Suprapubic skin (tissue), 4 donors: Measurements from ENCODE around the gene ASIP. TPM values are rescaled to one million over a fixed set of nuclear protein-coding genes. Genes with fewer than 3 reads are reported as not detected.
"Not testable (repeated sequence)": the region's sequence is repeated elsewhere in the genome, so short reads cannot be mapped to it uniquely, and the experiment has no call there.

Experiments used
- DNase-seq, 2 donors: peaks; one replicate each; pipeline ENCODE4 v3.0.0-alpha.2; 2019; ENCODE audit warnings: low spot score in 2 of 2
- H3K27ac ChIP-seq: fragments of 200-600 bp; sonication (generic); one replicate; pipeline ENCODE4 v1.5.1; 2019
- H3K27me3 ChIP-seq: fragments of 200-600 bp; sonication (generic); one replicate; pipeline ENCODE4 v1.5.1; 2019
- H3K36me3 ChIP-seq: fragments of 200-600 bp; sonication (generic); one replicate; pipeline ENCODE4 v1.5.1; 2019
- H3K4me1 ChIP-seq: fragments of 200-600 bp; sonication (generic); one replicate; pipeline ENCODE4 v1.5.1; 2019
- H3K4me3 ChIP-seq: fragments of 200-600 bp; sonication (generic); one replicate; pipeline ENCODE4 v1.5.1; 2019; ENCODE audit warnings: mild to moderate bottlenecking
- H3K9me3 ChIP-seq: fragments of 200-600 bp; sonication (generic); one replicate; pipeline ENCODE4 v1.5.1; 2019
- CTCF ChIP-seq, 2 donors: fragments of 200-600 bp in 1 of 2; fragments of 450-650 bp in 1 of 2; sonication (generic) in 1 of 2; IDR thresholded peaks; one replicate each; pipeline ENCODE4 v1.5.1; 2016 to 2019; ENCODE audit warnings: antibody characterized with exemption in 2 of 2, mild to moderate bottlenecking in 1 of 2, moderate library complexity in 1 of 2
- EP300 ChIP-seq: sonication (generic); formaldehyde crosslinking; IDR thresholded peaks from one replicate; pipeline ENCODE4 v1.6.1; 2017; ENCODE audit warnings: antibody characterized with exemption
- POLR2A ChIP-seq, 2 donors: fragments of 450-650 bp; IDR thresholded peaks; one replicate each; pipeline ENCODE4 v1.6.1; 2017; ENCODE audit warnings: antibody characterized with exemption in 2 of 2, mild to moderate bottlenecking in 2 of 2, moderate library complexity in 2 of 2
- POLR2AphosphoS5 ChIP-seq, 3 donors: sonication (generic); formaldehyde crosslinking; IDR thresholded peaks; one replicate each; pipeline ENCODE4 v1.6.1; 2017; ENCODE audit warnings: antibody characterized with exemption in 3 of 3
- WGBS: methylation state at CpG from one replicate; pipeline ENCODE4 v1.1.5; 2018; 5-methylcytosine and 5-hydroxymethylcytosine counted together
- total RNA-seq, 4 donors: library from RNA; depleted of rRNA; stranded (reverse); fragments of >200 nt; gene quantifications; one replicate each; pipeline ENCODE4 v1.1.0, GENCODE V29; 2016

The ASIP gene
- total RNA-seq, 4 donors from 2014 or later = not detected

GRCh38 chr20:34274694-34275093 lies 33.5 kb downstream of the ASIP start:
- Histone ChIP-seq H3K27me3 (no peaks in the 10 kb centered on the region), H3K27ac (no peak overlapping the region), H3K4me3 (no peak overlapping the region), H3K9me3 (no peaks in the 10 kb centered on the region), H3K36me3 (peaks cover 32% of the 10 kb centered on the region), H3K4me1 (peaks cover 4% of the 10 kb centered on the region)
- WGBS = 98% methylated on average over 7 of the region's 7 CpGs
- no peak for DNase-seq
- TF ChIP-seq POLR2AphosphoS5 (IDR thresholded peaks at IDR 0.05) = no peak
- TF ChIP-seq CTCF (IDR thresholded peaks at IDR 0.05) = no peak
- TF ChIP-seq EP300 = no peak
- TF ChIP-seq POLR2A (IDR thresholded peaks at IDR 0.05) = no peak

- Histone ChIP-seq H3K27ac (no peak overlapping the region), H3K27me3 (no peaks in the 10 kb centered on the region), H3K4me1 (no peaks in the 10 kb centered on the region), H3K4me3 (no peak overlapping the region), H3K9me3 (no peaks in the 10 kb centered on the region), H3K36me3 (peaks cover 90% of the 10 kb centered on the region)
- DNase-seq = no peak
- TF ChIP-seq EP300 (no peak), CTCF (IDR thresholded peaks at IDR 0.05) (no peak), POLR2AphosphoS5 (IDR thresholded peaks at IDR 0.05) (no peak), POLR2A (IDR thresholded peaks at IDR 0.05) (no peak)
- WGBS = 68% methylated on average over 3 of the region's 3 CpGs
These were observed 40.0 kb downstream of the ASIP start for GRCh38 chr20:34281177-34281576.

- Histone ChIP-seq H3K27ac (no peak overlapping the region), H3K4me3 (no peak overlapping the region), H3K36me3 (peaks cover 88% of the 10 kb centered on the region), H3K27me3 (no peaks in the 10 kb centered on the region), H3K4me1 (no peaks in the 10 kb centered on the region), H3K9me3 (no peaks in the 10 kb centered on the region)
- TF ChIP-seq POLR2AphosphoS5 (IDR thresholded peaks at IDR 0.05) (no peak), CTCF (IDR thresholded peaks at IDR 0.05) (no peak), EP300 (no peak), POLR2A (IDR thresholded peaks at IDR 0.05) (no peak)
- DNase-seq = no peak
- whole genome bisulfite sequencing = 87% methylated on average over 4 of the region's 4 CpGs
These were observed 40.8 kb downstream of the ASIP start for GRCh38 chr20:34282041-34282440.

- no peaks in the 10 kb centered on the region for H3K27me3 ChIP-seq
- WGBS = 100% methylated on average over 1 of the region's 1 CpG
- no peaks in the 10 kb centered on the region for H3K9me3 ChIP-seq
- DNase-seq = no peak
- H3K27ac ChIP-seq = no peak overlapping the region
- no peaks in the 10 kb centered on the region for H3K4me1 ChIP-seq
- no peak overlapping the region for H3K4me3 ChIP-seq
- no peak for TF ChIP-seq POLR2AphosphoS5 (IDR thresholded peaks at IDR 0.05)
- no peak for TF ChIP-seq CTCF (IDR thresholded peaks at IDR 0.05)
- TF ChIP-seq POLR2A (IDR thresholded peaks at IDR 0.05) = no peak
- no peak for TF ChIP-seq EP300
- peaks cover 93% of the 10 kb centered on the region for H3K36me3 ChIP-seq
These were observed 42.6 kb downstream of the ASIP start for GRCh38 chr20:34283844-34284243.

GRCh38 chr20:34285450-34285849 lies 44.2 kb downstream of the ASIP start:
- DNase-seq = no peak
- Histone ChIP-seq H3K4me1 (no peaks in the 10 kb centered on the region), H3K9me3 (no peaks in the 10 kb centered on the region), H3K4me3 (no peak overlapping the region), H3K27ac (no peak overlapping the region), H3K36me3 (peaks cover 93% of the 10 kb centered on the region), H3K27me3 (no peaks in the 10 kb centered on the region)
- TF ChIP-seq EP300 (no peak), POLR2A (IDR thresholded peaks at IDR 0.05) (no peak), CTCF (IDR thresholded peaks at IDR 0.05) (no peak), POLR2AphosphoS5 (IDR thresholded peaks at IDR 0.05) (no peak)
- WGBS = 94% methylated on average over 12 of the region's 16 CpGs

GRCh38 chr20:34287500-34287899 lies 46.3 kb downstream of the ASIP start:
- H3K27ac ChIP-seq, H3K27me3 ChIP-seq, DNase-seq, H3K9me3 ChIP-seq, H3K4me1 ChIP-seq, H3K4me3 ChIP-seq: not testable (repeated sequence)
- WGBS = 94% methylated on average over 5 of the region's 5 CpGs
- peaks cover 91% of the 10 kb centered on the region for H3K36me3 ChIP-seq
